Spleen (tissue), 11 donors: Measurements from ENCODE around the gene MANSC1. TPM values are rescaled to one million over a fixed set of nuclear protein-coding genes. Genes with fewer than 3 reads are reported as not detected.
A peak's percentile ranks its signal among the peaks of the same experiment; 100 is the strongest.

Experiments
- DNase-seq: peaks from one replicate; pipeline ENCODE4 v3.0.0-alpha.2; 2020
- H3K27ac ChIP-seq, 8 donors: fragments of 200-600 bp; sonication (generic) in 7 of 8; 1 replicate in 4 of 8; 2 replicates in 4 of 8; pipeline versions ENCODE4 v1.5.0 to v1.8.0; 2016 to 2021; ENCODE audit warnings: inconsistent platforms in 4 of 8, mild to moderate bottlenecking in 4 of 8, moderate library complexity in 1 of 8
- H3K27me3 ChIP-seq, 7 donors: fragments of 200-600 bp; sonication (generic) in 6 of 7; replicated peaks in 1 of 7; 1 replicate in 4 of 7; 2 replicates in 3 of 7; pipeline versions ENCODE4 v1.5.0 to v1.8.0; 2016 to 2021; ENCODE audit warnings: inconsistent platforms in 3 of 7, mild to moderate bottlenecking in 1 of 7
- H3K36me3 ChIP-seq, 6 donors: fragments of 200-600 bp; sonication (generic) in 5 of 6; 1 replicate in 4 of 6; 2 replicates in 2 of 6; pipeline versions ENCODE4 v1.5.0 to v1.8.0; 2016 to 2021; ENCODE audit warnings: inconsistent platforms in 2 of 6
- H3K4me1 ChIP-seq, 6 donors: fragments of 200-600 bp; sonication (generic) in 5 of 6; 1 replicate in 3 of 6; 2 replicates in 3 of 6; pipeline versions ENCODE4 v1.5.0 to v1.8.0; 2016 to 2021; ENCODE audit warnings: inconsistent platforms in 3 of 6
- H3K4me3 ChIP-seq, 8 donors: fragments of 200-600 bp; sonication (generic) in 7 of 8; 1 replicate in 4 of 8; 2 replicates in 4 of 8; pipeline versions ENCODE4 v1.5.0 to v1.8.0; 2016 to 2021; ENCODE audit warnings: inconsistent platforms in 4 of 8, mild to moderate bottlenecking in 4 of 8, moderate library complexity in 2 of 8
- H3K9me3 ChIP-seq, 8 donors: fragments of 200-600 bp; sonication (generic) in 7 of 8; 1 replicate in 4 of 8; 2 replicates in 4 of 8; pipeline versions ENCODE4 v1.5.0 to v1.8.0; 2016 to 2021; ENCODE audit warnings: inconsistent platforms in 4 of 8
- CTCF ChIP-seq, 11 experiments: fragments of 200-600 bp in 7 of 11; fragments of 450-650 bp in 4 of 11; sonication (generic) in 4 of 11; IDR thresholded peaks in 8 of 11; conservative IDR thresholded peaks in 3 of 11; 1 replicate in 7 of 11; 2 replicates in 4 of 11; pipeline versions ENCODE4 v1.4.0 to v1.8.0; 2016 to 2021; ENCODE audit warnings: antibody characterized with exemption in 11 of 11, inconsistent platforms in 4 of 11, mild to moderate bottlenecking in 1 of 11
- POLR2A ChIP-seq, 3 donors: fragments of 450-650 bp; IDR thresholded peaks; one replicate each; pipeline ENCODE4 v1.5.1; 2017; ENCODE audit warnings: antibody characterized with exemption in 3 of 3, mild to moderate bottlenecking in 1 of 3
- POLR2AphosphoS5 ChIP-seq, 3 donors: sonication (generic); formaldehyde crosslinking; IDR thresholded peaks; one replicate each; pipeline ENCODE4 v1.5.1; 2017; ENCODE audit warnings: antibody characterized with exemption in 3 of 3
- WGBS, 5 donors: extraction: QIAGEN DNeasy Blood & Tissue Kit in 3 of 5; methylation state at CpG; one replicate each; pipeline versions ENCODE4 v1.1.5 to v1.1.7; 2013 to 2018; 5-methylcytosine and 5-hydroxymethylcytosine counted together
- intact Hi-C: fragments of 100-400 bp; cut with DNase I; formaldehyde crosslinking; loops from one replicate; pipeline ENCODE4 v1.15.0; 2023; ENCODE audit warnings: low total_unique reads
- polyA plus RNA-seq, 3 donors: library from polyadenylated mRNA; stranded (reverse); fragments of 200-250 nt; gene quantifications; one replicate each; pipeline ENCODE4 v1.2.1, GENCODE V29; 2013
- total RNA-seq, 7 donors: library from RNA; depleted of rRNA in 3 of 7; stranded (reverse); fragments of >200 nt in 3 of 7; fragmentation: NEBNext Ultra II Directional in 4 of 7; extraction: Animal tissue kit (Norgen Biotek cat#: 25700) in 4 of 7; gene quantifications; one replicate each; pipeline versions ENCODE4 v1.1.0 to v1.2.1, GENCODE V29; 2016 to 2021
- donor health status: healthy with polysubstance abuse.
- donor health status: DM: no; HTN: no; CAD: no; lungs with moderate emphysema.
- donor health status: DM: no; HTN: no; CAD: no.
- donor health status: Bipolar disorder and iron deficiency.
- donor health status: healthy.
- donor health status: DM: no; HTN: no; CAD: no.
- donor health status: DM: yes; HTN: yes; CAD: no.

The MANSC1 gene
- total and polyA plus RNA-seq, 10 donors, result 1.8 to 25.7 (median 15.4) TPM

- Histone ChIP-seq H3K9me3 (no peaks in the 10 kb centered on the region), H3K4me3 (no peak overlapping the region), H3K36me3 (peaks cover 0 to 43% (median 0%) of the 10 kb centered on the region in 6 donors), H3K27me3 (no peaks in the 10 kb centered on the region), H3K4me1 (peaks cover 0 to 21% (median 2%) of the 10 kb centered on the region in 6 donors), H3K27ac (no peak overlapping the region)
- 87 to 96% (median 93%) methylated on average over 4 of the region's 4 CpGs for WGBS, 5 donors
- no peak for DNase-seq
- intact Hi-C loops, result loop anchor here (10.0 kb wide), 1 partner anchor 362 kb away; no protein-coding TSS in a partner anchor
- no peak for TF ChIP-seq POLR2A (IDR thresholded peaks at IDR 0.05)
- TF ChIP-seq CTCF (IDR thresholded peaks at IDR 0.05 in 8 of 11, conservative IDR thresholded peaks at IDR 0.05 in 3 of 11), result no peak
- TF ChIP-seq POLR2AphosphoS5 (IDR thresholded peaks at IDR 0.05), result no peak
These were observed 23.1 kb upstream of the MANSC1 start for GRCh38 chr12:12372946-12373722.

- Histone ChIP-seq H3K4me1 (peaks cover 0 to 38% (median 5%) of the 10 kb centered on the region in 6 donors), H3K27ac (peak overlapping the region in 1 of 8 donors; percentile 52), H3K36me3 (peaks cover 0 to 49% (median 5%) of the 10 kb centered on the region in 6 donors), H3K9me3 (no peaks in the 10 kb centered on the region), H3K27me3 (no peaks in the 10 kb centered on the region), H3K4me3 (no peak overlapping the region)
- 90 to 96% (median 93%) methylated on average over 4 of the region's 4 CpGs for WGBS, 5 donors
- intact Hi-C loops, result no loop called here
- TF ChIP-seq POLR2A (IDR thresholded peaks at IDR 0.05), result no peak
- TF ChIP-seq POLR2AphosphoS5 (IDR thresholded peaks at IDR 0.05), result no peak
- no peak for TF ChIP-seq CTCF (IDR thresholded peaks at IDR 0.05 in 8 of 11, conservative IDR thresholded peaks at IDR 0.05 in 3 of 11)
- DNase-seq, result no peak
These were observed 17.5 kb upstream of the MANSC1 start for GRCh38 chr12:12367482-12367998.

GRCh38 chr12:12366701-12367481 is 16.8 kb upstream of the MANSC1 start:
- no peak for DNase-seq
- H3K27me3 ChIP-seq, result no peaks in the 10 kb centered on the region
- no peak for TF ChIP-seq POLR2AphosphoS5 (IDR thresholded peaks at IDR 0.05)
- no peak for TF ChIP-seq CTCF (IDR thresholded peaks at IDR 0.05 in 8 of 11, conservative IDR thresholded peaks at IDR 0.05 in 3 of 11)
- TF ChIP-seq POLR2A (IDR thresholded peaks at IDR 0.05), result no peak
- intact Hi-C loops, result no loop called here
- H3K27ac ChIP-seq, result peak overlapping the region in 2 of 8 donors; percentile 11 to 52
- no peak overlapping the region for H3K4me3 ChIP-seq
- H3K4me1 ChIP-seq, result peaks cover 0 to 43% (median 7%) of the 10 kb centered on the region in 6 donors
- 91 to 97% (median 94%) methylated on average over 4 of the region's 4 CpGs for WGBS, 5 donors
- peaks cover 0 to 49% (median 5%) of the 10 kb centered on the region in 6 donors for H3K36me3 ChIP-seq
- no peaks in the 10 kb centered on the region for H3K9me3 ChIP-seq
